Astrocyte (in vitro differentiated cells and primary cell): ENCODE data around the gene SYVN1.

Experiments used
- EZH2 ChIP-seq: IDR thresholded peaks from 2 replicates; pipeline ENCODE4 v1.6.1; 2012; ENCODE audit warnings: mild to moderate bottlenecking, low read length, inconsistent platforms; ENCODE audit not compliant: insufficient read depth
- TF ChIP-seq, protein P1 (sequence below): IDR thresholded peaks from 2 replicates; pipeline ENCODE4 v1.5.1; 2011; ENCODE audit warnings: low read depth, mild to moderate bottlenecking, inconsistent platforms, low read length, moderate library complexity; ENCODE audit not compliant: insufficient read depth

- TF ChIP-seq, protein P1, sequence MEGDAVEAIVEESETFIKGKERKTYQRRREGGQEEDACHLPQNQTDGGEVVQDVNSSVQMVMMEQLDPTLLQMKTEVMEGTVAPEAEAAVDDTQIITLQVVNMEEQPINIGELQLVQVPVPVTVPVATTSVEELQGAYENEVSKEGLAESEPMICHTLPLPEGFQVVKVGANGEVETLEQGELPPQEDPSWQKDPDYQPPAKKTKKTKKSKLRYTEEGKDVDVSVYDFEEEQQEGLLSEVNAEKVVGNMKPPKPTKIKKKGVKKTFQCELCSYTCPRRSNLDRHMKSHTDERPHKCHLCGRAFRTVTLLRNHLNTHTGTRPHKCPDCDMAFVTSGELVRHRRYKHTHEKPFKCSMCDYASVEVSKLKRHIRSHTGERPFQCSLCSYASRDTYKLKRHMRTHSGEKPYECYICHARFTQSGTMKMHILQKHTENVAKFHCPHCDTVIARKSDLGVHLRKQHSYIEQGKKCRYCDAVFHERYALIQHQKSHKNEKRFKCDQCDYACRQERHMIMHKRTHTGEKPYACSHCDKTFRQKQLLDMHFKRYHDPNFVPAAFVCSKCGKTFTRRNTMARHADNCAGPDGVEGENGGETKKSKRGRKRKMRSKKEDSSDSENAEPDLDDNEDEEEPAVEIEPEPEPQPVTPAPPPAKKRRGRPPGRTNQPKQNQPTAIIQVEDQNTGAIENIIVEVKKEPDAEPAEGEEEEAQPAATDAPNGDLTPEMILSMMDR: no peak
- TF ChIP-seq EZH2: no peak
These were observed 3.5 kb downstream of the SYVN1 start for GRCh38 chr11:65130631-65131416.
